GM10248 (cell line): ENCODE data around the gene RIC3.
A peak's percentile ranks its signal among the peaks of the same experiment; 100 is the strongest.

Experiments
- CTCF ChIA-PET: fragments of 300-600 bp; sonication (Branson Sonifier 250); formaldehyde crosslinking; extraction: SDS; loops from one replicate; lab custom pipeline; 2021; ENCODE audit warnings: antibody characterized with exemption; lab: Yijun Ruan, JAX
- POLR2A ChIA-PET: fragments of 350-650 bp; sonication (Branson Sonifier 250); formaldehyde crosslinking; extraction: SDS; loops from one replicate; lab custom pipeline; 2020; ENCODE audit warnings: antibody characterized with exemption; lab: Yijun Ruan, JAX
- DNase-seq: peaks from one replicate; pipeline ENCODE4 v3.0.0; 2012; ENCODE audit errors: extremely low spot score
- TF ChIP-seq, protein P1 (sequence below): IDR thresholded peaks from 2 replicates; pipeline ENCODE4 v1.5.1; 2012; ENCODE audit warnings: mild to moderate bottlenecking, low read depth; ENCODE audit errors: extremely low read depth, missing control alignments, control extremely low read depth

The RIC3 gene, protein sequence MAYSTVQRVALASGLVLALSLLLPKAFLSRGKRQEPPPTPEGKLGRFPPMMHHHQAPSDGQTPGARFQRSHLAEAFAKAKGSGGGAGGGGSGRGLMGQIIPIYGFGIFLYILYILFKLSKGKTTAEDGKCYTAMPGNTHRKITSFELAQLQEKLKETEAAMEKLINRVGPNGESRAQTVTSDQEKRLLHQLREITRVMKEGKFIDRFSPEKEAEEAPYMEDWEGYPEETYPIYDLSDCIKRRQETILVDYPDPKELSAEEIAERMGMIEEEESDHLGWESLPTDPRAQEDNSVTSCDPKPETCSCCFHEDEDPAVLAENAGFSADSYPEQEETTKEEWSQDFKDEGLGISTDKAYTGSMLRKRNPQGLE

DNA sequence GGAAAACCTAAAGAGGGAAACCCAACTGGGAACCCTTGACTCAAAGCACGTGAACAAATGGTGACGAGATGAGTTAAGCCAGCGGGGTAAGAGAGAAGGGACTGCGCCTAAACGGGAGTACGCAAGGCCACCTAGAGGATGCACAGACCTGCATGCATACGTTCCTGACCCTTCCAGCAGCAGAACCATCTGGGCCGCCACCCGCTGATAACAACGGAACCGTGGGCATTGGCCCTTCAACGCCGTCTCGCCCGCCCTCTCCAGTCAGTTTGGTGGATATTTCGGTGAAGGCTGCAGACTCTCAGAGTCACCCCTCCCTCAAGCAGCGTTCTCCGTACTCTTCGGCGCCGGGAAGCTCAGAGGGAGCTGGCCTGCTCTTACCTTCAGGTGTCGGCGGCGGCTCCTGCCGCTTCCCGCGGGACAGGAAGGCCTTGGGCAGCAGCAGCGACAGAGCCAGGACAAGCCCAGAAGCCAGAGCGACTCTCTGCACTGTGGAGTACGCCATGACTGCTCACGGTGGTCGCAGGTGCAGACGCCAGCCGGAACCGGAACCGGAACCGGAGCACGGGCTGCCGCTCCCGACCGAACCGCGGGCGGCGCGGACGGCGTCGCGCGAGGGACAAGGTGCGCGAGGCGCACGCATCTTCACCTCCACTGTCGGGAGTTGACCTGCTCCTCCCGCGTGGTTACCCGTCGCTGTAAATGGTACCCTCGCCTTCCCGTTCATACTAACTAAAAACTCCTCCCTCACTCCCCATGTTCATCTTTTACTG lies at the start of gene RIC3:
Gene RIC3, minus strand, starts transcription at position 541 of the 773 bp plus-strand sequence. Its CDS starts 36 bp downstream, at position 505.
- POLR2A ChIA-PET = interaction anchor here (0.5 kb wide), 1 partner anchor 48 kb away, joined by 3 read pairs; no protein-coding TSS in a partner anchor
- CTCF ChIA-PET = interaction anchor here (1.0 to 2.4 kb wide), 2 partner anchors 25 to 95 kb away, joined by 3 to 5 read pairs; partner anchors contain the start of gene LMO1
- DNase-seq = peak; percentile 54
- TF ChIP-seq, protein P1, sequence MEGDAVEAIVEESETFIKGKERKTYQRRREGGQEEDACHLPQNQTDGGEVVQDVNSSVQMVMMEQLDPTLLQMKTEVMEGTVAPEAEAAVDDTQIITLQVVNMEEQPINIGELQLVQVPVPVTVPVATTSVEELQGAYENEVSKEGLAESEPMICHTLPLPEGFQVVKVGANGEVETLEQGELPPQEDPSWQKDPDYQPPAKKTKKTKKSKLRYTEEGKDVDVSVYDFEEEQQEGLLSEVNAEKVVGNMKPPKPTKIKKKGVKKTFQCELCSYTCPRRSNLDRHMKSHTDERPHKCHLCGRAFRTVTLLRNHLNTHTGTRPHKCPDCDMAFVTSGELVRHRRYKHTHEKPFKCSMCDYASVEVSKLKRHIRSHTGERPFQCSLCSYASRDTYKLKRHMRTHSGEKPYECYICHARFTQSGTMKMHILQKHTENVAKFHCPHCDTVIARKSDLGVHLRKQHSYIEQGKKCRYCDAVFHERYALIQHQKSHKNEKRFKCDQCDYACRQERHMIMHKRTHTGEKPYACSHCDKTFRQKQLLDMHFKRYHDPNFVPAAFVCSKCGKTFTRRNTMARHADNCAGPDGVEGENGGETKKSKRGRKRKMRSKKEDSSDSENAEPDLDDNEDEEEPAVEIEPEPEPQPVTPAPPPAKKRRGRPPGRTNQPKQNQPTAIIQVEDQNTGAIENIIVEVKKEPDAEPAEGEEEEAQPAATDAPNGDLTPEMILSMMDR = no peak

DNA sequence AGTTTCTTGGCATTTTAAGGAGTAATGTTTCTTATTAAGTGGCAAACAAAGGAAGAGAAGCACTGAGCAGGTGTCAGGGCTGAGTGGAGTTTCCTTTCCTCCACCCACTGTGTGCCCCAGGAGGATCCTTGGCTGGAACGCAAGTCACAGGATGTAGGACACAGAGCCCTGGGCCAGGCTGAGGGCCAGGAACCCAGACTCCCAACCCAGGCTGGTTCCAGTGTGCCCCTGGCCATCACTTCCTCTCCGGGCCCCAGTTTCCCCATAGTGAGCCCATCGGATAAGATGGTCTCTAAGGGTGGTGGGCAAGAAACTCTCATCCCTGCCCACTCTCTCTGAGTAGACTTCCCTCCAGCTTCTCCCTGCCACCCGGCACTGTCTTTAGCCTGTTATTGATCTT lies 49.6 kb upstream of the RIC3 start:
- ChIA-PET CTCF (interaction anchor here (3.3 kb wide), 1 partner anchor 13 kb away, joined by 7 read pairs; no protein-coding TSS in a partner anchor), POLR2A (no interaction called here)
- no peak for DNase-seq
- TF ChIP-seq, protein P1 = no peak

DNA sequence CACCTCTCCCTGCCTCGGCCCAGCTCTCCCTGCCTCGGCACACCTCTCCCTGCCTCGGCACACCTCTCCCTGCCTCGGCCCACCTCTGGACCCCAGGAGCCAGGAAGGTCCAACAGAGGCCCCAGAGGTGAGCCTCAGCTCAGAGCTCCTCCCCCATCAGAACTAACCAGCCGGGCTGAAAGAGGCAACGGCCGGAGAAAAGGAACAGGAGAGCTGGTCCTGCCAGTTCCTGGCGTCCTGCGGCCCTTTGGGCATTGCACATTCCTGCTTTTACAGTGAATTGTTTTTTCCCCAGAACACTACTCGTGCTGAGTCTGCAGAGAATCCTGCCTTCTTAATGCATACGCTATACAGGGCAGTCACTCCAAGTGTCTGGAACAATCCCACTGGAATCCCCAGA lies 49.1 kb upstream of the RIC3 start:
- ChIA-PET POLR2A (no interaction called here), CTCF (interaction anchor here (3.3 kb wide), 1 partner anchor 13 kb away, joined by 7 read pairs; no protein-coding TSS in a partner anchor)
- TF ChIP-seq, protein P1 = no peak
- DNase-seq = no peak

DNA sequence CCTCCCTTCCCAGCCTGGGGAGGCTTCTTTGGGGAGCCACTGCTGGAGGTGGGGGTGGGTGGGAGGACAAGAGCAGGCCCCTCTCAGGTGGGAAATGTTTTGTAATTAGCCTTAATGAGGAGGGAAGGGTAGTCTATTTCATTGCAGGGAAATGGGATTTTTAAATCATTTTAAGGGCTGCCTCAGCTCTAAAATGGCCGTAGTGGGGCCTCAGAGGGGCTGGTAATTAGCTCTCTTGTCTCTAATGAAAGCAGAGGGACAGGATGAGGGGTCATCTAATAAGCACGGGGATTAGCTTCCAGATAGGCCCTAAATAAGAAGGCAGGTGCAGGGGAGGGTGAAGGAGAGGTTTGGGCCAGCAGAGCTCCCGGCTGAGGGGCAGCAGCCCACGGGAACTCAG lies 48.3 kb upstream of the RIC3 start:
- POLR2A ChIA-PET = no interaction called here
- no peak for DNase-seq
- TF ChIP-seq, protein P1 = no peak
- CTCF ChIA-PET = interaction anchor here (1.2 kb wide), 1 partner anchor 429 kb away, joined by 3 read pairs; no protein-coding TSS in a partner anchor

DNA sequence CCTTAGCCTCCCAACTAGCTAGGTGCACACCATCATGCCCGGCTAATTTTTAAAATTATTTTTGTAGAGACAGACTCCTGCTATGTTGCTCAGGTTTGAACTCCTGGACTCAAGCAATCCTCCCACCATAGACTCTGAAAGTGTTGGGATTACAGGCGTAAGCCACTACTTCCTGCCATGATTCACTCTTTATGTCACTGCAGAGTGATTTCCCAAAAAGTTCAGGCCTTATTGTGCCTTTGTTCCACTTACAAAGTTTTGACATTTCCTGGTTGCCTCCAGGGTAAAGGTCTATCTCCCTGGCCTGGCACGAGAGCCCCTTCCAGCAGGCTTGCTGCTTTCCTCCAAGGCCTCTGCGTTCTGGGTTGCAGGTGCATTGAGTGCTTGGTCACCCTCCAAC lies 44.6 kb upstream of the RIC3 start:
- TF ChIP-seq, protein P1 = no peak
- DNase-seq = no peak
- POLR2A ChIA-PET = no interaction called here
- CTCF ChIA-PET = interaction anchor here (15.0 kb wide), 1 partner anchor 18 kb away, joined by 125 read pairs; no protein-coding TSS in a partner anchor

DNA sequence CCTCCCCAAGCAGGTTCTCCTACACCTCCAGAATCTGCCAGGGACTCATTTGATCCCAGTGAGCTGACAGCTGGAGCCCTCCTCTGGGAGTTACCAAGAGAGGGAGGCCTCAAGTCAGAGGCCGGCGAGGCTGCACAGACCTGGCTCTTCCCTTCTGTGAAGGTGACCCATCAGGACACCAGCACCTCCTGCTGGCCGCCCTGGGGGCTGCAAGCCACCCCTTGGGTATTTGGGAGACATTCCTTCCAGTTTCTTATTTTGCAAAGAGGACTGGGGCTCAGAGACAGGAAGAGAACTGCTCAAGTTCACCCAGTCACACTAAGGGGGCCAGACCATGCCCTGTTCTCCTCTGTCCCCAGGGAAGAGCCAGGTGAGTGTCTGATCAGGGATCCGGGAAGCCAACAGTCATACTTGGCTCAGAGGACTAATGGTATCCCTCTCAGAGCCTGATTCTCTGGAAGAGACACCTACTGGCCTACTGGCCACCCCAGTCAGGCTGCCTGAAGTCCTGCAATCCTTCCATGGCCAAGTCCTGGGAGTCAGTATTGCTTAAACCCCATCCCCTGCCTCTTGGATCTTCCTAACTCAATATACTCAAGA lies 40.5 kb upstream of the RIC3 start:
- POLR2A ChIA-PET = no interaction called here
- TF ChIP-seq, protein P1 = peak; percentile 44
- DNase-seq = peak; percentile 60
- CTCF ChIA-PET = interaction anchor here (1.1 to 15.0 kb wide), 2 partner anchors 14 to 54 kb away, joined by 3 to 125 read pairs; partner anchors contain the start of gene LMO1
